Measurements from ENCODE around the gene AMY2B.
"Not testable (repeated sequence)": the region's sequence is repeated elsewhere in the genome, so short reads cannot be mapped to it uniquely, and the experiment has no call there.

Gene AMY2B

GRCh38 chr1:103571289-103571688 lies at the start of gene AMY2B:
Gene AMY2B (plus strand): TSS chr1:103571589. CDS start chr1:103571603, 14 bp downstream.
- DNase-seq (ENCODE audit: low read depth in 2 of 3, low spot score in 2 of 3) = not testable (repeated sequence)

- DNase-seq (ENCODE audit: low read depth in 2 of 3, low spot score in 2 of 3) = no peak
These were observed 48.0 kb upstream of the AMY2B start for GRCh38 chr1:103523346-103523745.

- no peak for DNase-seq (ENCODE audit: low read depth in 2 of 3, low spot score in 2 of 3)
These were observed 46.2 kb upstream of the AMY2B start for GRCh38 chr1:103525114-103525606.

- peak; percentile 54 to 84 (median 73) for DNase-seq (ENCODE audit: low read depth in 2 of 3, low spot score in 2 of 3)
These were observed 45.5 kb upstream of the AMY2B start, which contains the start of gene RNPC3 for GRCh38 chr1:103525607-103526507. Gene RNPC3 (plus strand): TSS chr1:103525699. CDS start chr1:103526071, 372 bp downstream.

GRCh38 chr1:103527331-103527730 lies 44.1 kb upstream of the AMY2B start:
- DNase-seq (ENCODE audit: low read depth in 2 of 3, low spot score in 2 of 3) = no peak

- peak in 1 of 3 experiments; percentile 18 for DNase-seq (ENCODE audit: low read depth in 2 of 3, low spot score in 2 of 3)
These were observed 41.6 kb upstream of the AMY2B start for GRCh38 chr1:103529746-103530145.

GRCh38 chr1:103538226-103538625 lies 33.2 kb upstream of the AMY2B start:
- DNase-seq (ENCODE audit: low read depth in 2 of 3, low spot score in 2 of 3) = no peak

- DNase-seq (ENCODE audit: low read depth in 2 of 3, low spot score in 2 of 3) = no peak
These were observed 30.0 kb upstream of the AMY2B start for GRCh38 chr1:103541431-103541830.

- no peak for DNase-seq (ENCODE audit: low read depth in 2 of 3, low spot score in 2 of 3)
These were observed 24.9 kb upstream of the AMY2B start for GRCh38 chr1:103546496-103546895.

- DNase-seq (ENCODE audit: low read depth in 2 of 3, low spot score in 2 of 3) = no peak
These were observed 23.5 kb upstream of the AMY2B start for GRCh38 chr1:103547840-103548239.

- no peak for DNase-seq (ENCODE audit: low read depth in 2 of 3, low spot score in 2 of 3)
These were observed 11.0 kb upstream of the AMY2B start for GRCh38 chr1:103560427-103560826.

- DNase-seq (ENCODE audit: low read depth in 2 of 3, low spot score in 2 of 3) = not testable (repeated sequence)
These were observed 10.3 kb upstream of the AMY2B start for GRCh38 chr1:103561124-103561523.

- no peak for DNase-seq (ENCODE audit: low read depth in 2 of 3, low spot score in 2 of 3)
These were observed 9.6 kb upstream of the AMY2B start for GRCh38 chr1:103561643-103562395.

GRCh38 chr1:103563056-103563455 lies 8.3 kb upstream of the AMY2B start:
- no peak for DNase-seq (ENCODE audit: low read depth in 2 of 3, low spot score in 2 of 3)

GRCh38 chr1:103569493-103569892 lies 1.9 kb upstream of the AMY2B start:
- no peak for DNase-seq (ENCODE audit: low read depth in 2 of 3, low spot score in 2 of 3)

GRCh38 chr1:103576065-103576464 lies 4.7 kb downstream of the AMY2B start:
- DNase-seq (ENCODE audit: low read depth in 2 of 3, low spot score in 2 of 3) = no peak

GRCh38 chr1:103576784-103577183 lies 5.4 kb downstream of the AMY2B start:
- DNase-seq (ENCODE audit: low read depth in 2 of 3, low spot score in 2 of 3) = not testable (repeated sequence)

- DNase-seq (ENCODE audit: low read depth in 2 of 3, low spot score in 2 of 3) = no peak
These were observed 11.1 kb downstream of the AMY2B start for GRCh38 chr1:103582464-103582863.

- no peak for DNase-seq (ENCODE audit: low read depth in 2 of 3, low spot score in 2 of 3)
These were observed 12.5 kb downstream of the AMY2B start for GRCh38 chr1:103583887-103584286.

- no peak for DNase-seq (ENCODE audit: low read depth in 2 of 3, low spot score in 2 of 3)
These were observed 13.1 kb downstream of the AMY2B start for GRCh38 chr1:103584537-103584936.

- DNase-seq (ENCODE audit: low read depth in 2 of 3, low spot score in 2 of 3) = not testable (repeated sequence)
These were observed 31.4 kb downstream of the AMY2B start for GRCh38 chr1:103602740-103603139.

GRCh38 chr1:103616362-103616761 lies 45.0 kb downstream of the AMY2B start:
- DNase-seq (ENCODE audit: low read depth in 2 of 3, low spot score in 2 of 3) = no peak
